ENCODE results near the gene GLIS1.

DNA sequence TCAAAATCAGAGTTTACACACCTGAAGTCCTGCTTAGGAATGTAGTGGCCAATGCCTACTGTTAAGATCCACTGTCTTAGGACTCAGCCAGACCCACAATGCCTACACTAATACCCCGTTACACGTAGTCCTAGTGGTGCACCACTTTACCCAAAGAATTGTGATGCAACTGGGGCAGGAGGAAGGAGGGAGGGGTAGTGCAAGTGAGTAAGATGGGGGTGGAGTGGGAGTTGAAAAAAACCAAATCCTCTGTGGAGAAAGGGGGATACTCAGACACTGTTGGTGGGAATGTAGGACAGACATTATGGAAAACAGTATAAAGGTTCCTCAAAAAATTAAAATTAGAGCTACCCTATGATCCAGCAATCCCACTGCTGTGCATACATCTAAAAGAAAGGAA, 19.5 kb downstream of the GLIS1 start:
- TF ChIP-seq CTCF (IDR thresholded peaks at IDR 0.05 in 2 of 3, conservative IDR thresholded peaks at IDR 0.05 in 1 of 3; ENCODE audit: borderline replicate concordance in 1 of 3, insufficient read depth in 1 of 3, low read depth in 2 of 3, low read length in 2 of 3) = no peak
- no peak for TF ChIP-seq MAX (IDR thresholded peaks at IDR 0.05)
- no peak for TF ChIP-seq ZBTB33 (IDR thresholded peaks at IDR 0.05; ENCODE audit: extremely low read depth, insufficient replicate concordance, low read length)
- no peak for TF ChIP-seq POLR2A (IDR thresholded peaks at IDR 0.05; ENCODE audit: borderline replicate concordance, extremely low read depth, insufficient read depth, insufficient read length)
- no peak for TF ChIP-seq TCF7L2 (IDR thresholded peaks at IDR 0.05; ENCODE audit: borderline replicate concordance, extremely low read depth, insufficient read depth, insufficient read length)
- no peak for TF ChIP-seq SIN3A (IDR thresholded peaks at IDR 0.05; ENCODE audit: low read depth)
- no peak for TF ChIP-seq EGR1 (IDR thresholded peaks at IDR 0.05; ENCODE audit: low read depth)
- TF ChIP-seq JUND (IDR thresholded peaks at IDR 0.05) = no peak
- TF ChIP-seq POLR2AphosphoS5 (IDR thresholded peaks at IDR 0.05; ENCODE audit: low read depth, low read length) = no peak
- no peak for TF ChIP-seq EZH2 (IDR thresholded peaks at IDR 0.05)
- no peak for TF ChIP-seq FOSL1 (IDR thresholded peaks at IDR 0.05; ENCODE audit: low read depth)
- TF ChIP-seq, protein P1, sequence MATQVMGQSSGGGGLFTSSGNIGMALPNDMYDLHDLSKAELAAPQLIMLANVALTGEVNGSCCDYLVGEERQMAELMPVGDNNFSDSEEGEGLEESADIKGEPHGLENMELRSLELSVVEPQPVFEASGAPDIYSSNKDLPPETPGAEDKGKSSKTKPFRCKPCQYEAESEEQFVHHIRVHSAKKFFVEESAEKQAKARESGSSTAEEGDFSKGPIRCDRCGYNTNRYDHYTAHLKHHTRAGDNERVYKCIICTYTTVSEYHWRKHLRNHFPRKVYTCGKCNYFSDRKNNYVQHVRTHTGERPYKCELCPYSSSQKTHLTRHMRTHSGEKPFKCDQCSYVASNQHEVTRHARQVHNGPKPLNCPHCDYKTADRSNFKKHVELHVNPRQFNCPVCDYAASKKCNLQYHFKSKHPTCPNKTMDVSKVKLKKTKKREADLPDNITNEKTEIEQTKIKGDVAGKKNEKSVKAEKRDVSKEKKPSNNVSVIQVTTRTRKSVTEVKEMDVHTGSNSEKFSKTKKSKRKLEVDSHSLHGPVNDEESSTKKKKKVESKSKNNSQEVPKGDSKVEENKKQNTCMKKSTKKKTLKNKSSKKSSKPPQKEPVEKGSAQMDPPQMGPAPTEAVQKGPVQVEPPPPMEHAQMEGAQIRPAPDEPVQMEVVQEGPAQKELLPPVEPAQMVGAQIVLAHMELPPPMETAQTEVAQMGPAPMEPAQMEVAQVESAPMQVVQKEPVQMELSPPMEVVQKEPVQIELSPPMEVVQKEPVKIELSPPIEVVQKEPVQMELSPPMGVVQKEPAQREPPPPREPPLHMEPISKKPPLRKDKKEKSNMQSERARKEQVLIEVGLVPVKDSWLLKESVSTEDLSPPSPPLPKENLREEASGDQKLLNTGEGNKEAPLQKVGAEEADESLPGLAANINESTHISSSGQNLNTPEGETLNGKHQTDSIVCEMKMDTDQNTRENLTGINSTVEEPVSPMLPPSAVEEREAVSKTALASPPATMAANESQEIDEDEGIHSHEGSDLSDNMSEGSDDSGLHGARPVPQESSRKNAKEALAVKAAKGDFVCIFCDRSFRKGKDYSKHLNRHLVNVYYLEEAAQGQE (IDR thresholded peaks at IDR 0.05; ENCODE audit: low read depth) = no peak
- TF ChIP-seq ELF1 (IDR thresholded peaks at IDR 0.05; ENCODE audit: borderline replicate concordance, low read depth) = no peak
- TF ChIP-seq CBX3 (IDR thresholded peaks at IDR 0.05; ENCODE audit: low read depth) = no peak
